Thymus (tissue), 11 donors: ENCODE measurements around the gene MRPS18A. TPM values are rescaled to one million over a fixed set of nuclear protein-coding genes. Genes with fewer than 3 reads are reported as not detected.

Experiments used
- DNase-seq, 9 donors: peaks; one replicate each; pipeline ENCODE4 v3.0.0-alpha.2; 2013; ENCODE audit warnings: low spot score in 9 of 9, low read depth in 6 of 9, missing footprints in 1 of 9
- H3K27ac ChIP-seq, 2 donors: one replicate each; pipeline ENCODE4 v1.5.1; 2013; ENCODE audit warnings: control low read depth in 1 of 2, low read depth in 1 of 2, low read length in 1 of 2, mild to moderate bottlenecking in 1 of 2, moderate library complexity in 1 of 2
- H3K27me3 ChIP-seq, 2 donors: one replicate each; pipeline ENCODE4 v1.5.1; 2013; ENCODE audit warnings: low read length in 1 of 2; ENCODE audit not compliant: control insufficient read depth in 2 of 2, insufficient read depth in 1 of 2
- H3K36me3 ChIP-seq, 2 donors: one replicate each; pipeline ENCODE4 v1.5.1; 2013; ENCODE audit warnings: low read length in 1 of 2, mild to moderate bottlenecking in 1 of 2, moderate library complexity in 1 of 2; ENCODE audit not compliant: control insufficient read depth in 2 of 2, insufficient read depth in 2 of 2
- H3K4me1 ChIP-seq, 2 donors: one replicate each; pipeline ENCODE4 v1.5.1; 2013; ENCODE audit warnings: low read length in 2 of 2; ENCODE audit not compliant: control insufficient read depth in 2 of 2, insufficient read depth in 2 of 2
- H3K4me3 ChIP-seq, 2 donors: one replicate each; pipeline ENCODE4 v1.5.1; 2013; ENCODE audit warnings: low read length in 2 of 2, control low read depth in 1 of 2, mild to moderate bottlenecking in 1 of 2
- H3K9me3 ChIP-seq, 2 donors: one replicate each; pipeline ENCODE4 v1.5.1; 2013; ENCODE audit warnings: low read length in 1 of 2, mild to moderate bottlenecking in 1 of 2; ENCODE audit not compliant: control insufficient read depth in 2 of 2, insufficient read depth in 1 of 2
- WGBS: extraction: QIAGEN DNeasy Blood & Tissue Kit; methylation state at CpG from one replicate; pipeline ENCODE4 v1.1.7; 2013; 5-methylcytosine and 5-hydroxymethylcytosine counted together
- polyA plus RNA-seq: library from polyadenylated mRNA; stranded (reverse); fragments of 200-250 nt; gene quantifications from one replicate; pipeline ENCODE4 v1.2.3, GENCODE V29; 2013
- total RNA-seq: library from RNA; stranded (reverse); fragments of 120-200 nt; gene quantifications from one replicate; pipeline ENCODE4 v1.2.4, GENCODE V29; 2013
- donor health status: healthy.

MRPS18A gene
- total and polyA plus RNA-seq, 2 donors, result 28.1 to 49.5 TPM

DNA sequence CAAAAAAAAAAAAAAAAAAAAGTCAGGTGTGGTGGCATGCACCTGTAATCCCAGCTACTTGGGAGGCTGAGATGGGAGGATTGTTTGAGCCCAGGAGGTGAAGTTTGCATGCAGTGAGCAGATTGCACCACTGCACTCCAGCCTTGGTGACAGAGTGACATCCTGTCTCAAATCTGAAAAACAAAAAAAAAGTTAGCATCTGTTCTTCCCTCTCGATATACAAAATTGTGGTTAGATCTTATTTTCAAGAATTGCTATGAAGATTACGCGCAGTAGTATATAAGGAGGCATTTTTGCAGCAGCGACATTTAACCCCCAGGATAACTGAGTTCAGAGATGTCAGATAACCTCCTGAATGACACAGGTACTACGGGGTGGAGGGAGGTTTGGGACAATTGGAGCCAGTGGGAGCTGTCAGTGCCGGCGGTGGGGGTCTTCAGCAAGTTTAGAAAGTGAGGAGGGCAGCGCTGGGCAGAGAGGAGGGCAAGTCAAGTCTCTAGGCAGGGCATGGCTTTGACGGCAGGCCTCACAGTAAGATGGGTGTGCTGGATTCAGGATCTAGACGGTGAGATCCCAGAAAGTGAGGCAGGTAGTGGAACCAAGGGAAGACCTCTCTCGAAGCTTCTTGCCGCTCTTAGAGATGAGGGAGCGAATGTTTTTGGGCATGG is 26.2 kb upstream of the MRPS18A start:
- Histone ChIP-seq H3K9me3 (no peaks in the 10 kb centered on the region), H3K4me1 (peaks cover 0 to 12% of the 10 kb centered on the region in 2 donors), H3K4me3 (no peak overlapping the region), H3K27ac (no peak overlapping the region), H3K36me3 (no peaks in the 10 kb centered on the region), H3K27me3 (peaks cover 0 to 2% of the 10 kb centered on the region in 2 donors)
- DNase-seq, result no peak
- 90% methylated on average over 13 of the region's 13 CpGs for WGBS

DNA sequence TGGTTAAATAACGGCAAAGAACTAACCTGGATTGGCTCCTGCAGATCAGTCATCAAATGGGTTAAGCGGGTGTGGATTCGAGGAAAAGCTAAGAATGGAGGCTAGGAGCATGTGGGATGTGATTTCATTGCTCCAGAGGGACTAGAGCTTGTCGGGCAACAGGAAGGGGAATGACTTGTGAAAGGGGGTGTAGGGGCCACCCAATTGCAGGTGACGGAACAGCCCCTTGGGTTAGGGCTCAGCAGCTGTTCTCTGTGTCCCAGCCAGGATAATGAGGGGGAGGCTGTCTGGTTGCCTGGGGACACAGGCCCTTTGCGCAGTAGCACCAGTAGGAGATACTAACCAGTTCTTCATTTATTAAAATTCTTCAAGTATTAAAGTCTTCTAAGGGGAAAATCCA is 25.0 kb upstream of the MRPS18A start:
- Histone ChIP-seq H3K9me3 (no peaks in the 10 kb centered on the region), H3K27me3 (peaks cover 0 to 2% of the 10 kb centered on the region in 2 donors), H3K4me1 (peaks cover 0 to 12% of the 10 kb centered on the region in 2 donors), H3K36me3 (no peaks in the 10 kb centered on the region), H3K4me3 (no peak overlapping the region), H3K27ac (no peak overlapping the region)
- WGBS, result 94% methylated on average over 6 of the region's 6 CpGs
- DNase-seq, result no peak

DNA sequence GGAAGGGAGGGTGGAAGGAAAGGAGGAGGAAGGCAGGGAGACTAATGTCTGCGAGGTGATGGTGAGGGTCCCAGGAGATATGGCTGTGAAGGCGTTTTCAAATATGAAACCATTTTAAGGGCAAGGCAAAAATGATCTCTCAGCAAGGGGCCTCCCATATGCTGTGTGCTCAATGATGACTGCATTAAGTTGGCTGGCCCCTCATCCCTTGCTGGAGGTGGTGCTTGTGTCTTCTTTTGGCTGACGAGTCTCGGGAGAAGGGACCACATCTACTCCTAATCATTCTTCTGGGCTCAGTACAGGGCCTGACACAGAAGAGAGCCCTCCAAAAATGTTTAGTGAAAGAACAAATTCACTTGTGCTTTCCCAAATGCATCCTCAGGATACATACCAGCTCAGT is 23.0 kb upstream of the MRPS18A start:
- no peaks in the 10 kb centered on the region for H3K9me3 ChIP-seq
- DNase-seq, result no peak
- H3K36me3 ChIP-seq, result no peaks in the 10 kb centered on the region
- no peaks in the 10 kb centered on the region for H3K27me3 ChIP-seq
- 95% methylated on average over 4 of the region's 4 CpGs for WGBS
- H3K4me1 ChIP-seq, result peaks cover 0 to 20% of the 10 kb centered on the region in 2 donors
- no peak overlapping the region for H3K27ac ChIP-seq
- no peak overlapping the region for H3K4me3 ChIP-seq

DNA sequence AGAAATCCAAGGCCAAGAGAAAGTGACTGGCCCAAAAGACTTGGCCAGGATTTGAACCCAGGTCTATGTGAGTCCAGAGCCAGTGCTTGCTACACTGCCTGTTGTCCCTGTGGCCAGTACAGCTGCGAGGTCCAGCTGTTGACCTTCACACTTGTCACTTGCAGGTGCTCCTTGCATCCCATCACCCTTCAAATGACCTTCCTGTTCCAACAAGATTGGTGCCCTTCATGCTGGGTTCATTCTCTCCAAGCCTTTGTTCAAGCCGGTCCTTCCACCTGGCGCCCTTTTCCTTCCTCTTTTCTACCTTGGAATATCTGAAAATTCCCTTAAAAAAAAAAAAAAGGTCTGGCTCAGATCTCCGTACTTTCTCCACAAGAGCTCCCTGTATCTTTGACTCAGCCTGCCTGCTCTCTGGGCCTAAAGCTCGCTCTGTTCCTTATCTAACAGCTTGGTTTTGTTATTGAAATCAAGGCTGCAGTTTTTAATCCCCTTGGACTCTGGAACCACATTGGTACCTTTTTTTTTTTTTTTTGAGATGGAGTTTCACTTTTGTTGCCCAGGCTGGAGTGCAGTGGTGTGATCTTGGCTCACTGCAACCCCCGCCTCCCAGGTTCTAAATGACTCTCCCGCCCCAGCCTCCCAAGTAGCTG is 22.2 kb upstream of the MRPS18A start:
- peaks cover 0 to 18% of the 10 kb centered on the region in 2 donors for H3K4me1 ChIP-seq
- no peak for DNase-seq

DNA sequence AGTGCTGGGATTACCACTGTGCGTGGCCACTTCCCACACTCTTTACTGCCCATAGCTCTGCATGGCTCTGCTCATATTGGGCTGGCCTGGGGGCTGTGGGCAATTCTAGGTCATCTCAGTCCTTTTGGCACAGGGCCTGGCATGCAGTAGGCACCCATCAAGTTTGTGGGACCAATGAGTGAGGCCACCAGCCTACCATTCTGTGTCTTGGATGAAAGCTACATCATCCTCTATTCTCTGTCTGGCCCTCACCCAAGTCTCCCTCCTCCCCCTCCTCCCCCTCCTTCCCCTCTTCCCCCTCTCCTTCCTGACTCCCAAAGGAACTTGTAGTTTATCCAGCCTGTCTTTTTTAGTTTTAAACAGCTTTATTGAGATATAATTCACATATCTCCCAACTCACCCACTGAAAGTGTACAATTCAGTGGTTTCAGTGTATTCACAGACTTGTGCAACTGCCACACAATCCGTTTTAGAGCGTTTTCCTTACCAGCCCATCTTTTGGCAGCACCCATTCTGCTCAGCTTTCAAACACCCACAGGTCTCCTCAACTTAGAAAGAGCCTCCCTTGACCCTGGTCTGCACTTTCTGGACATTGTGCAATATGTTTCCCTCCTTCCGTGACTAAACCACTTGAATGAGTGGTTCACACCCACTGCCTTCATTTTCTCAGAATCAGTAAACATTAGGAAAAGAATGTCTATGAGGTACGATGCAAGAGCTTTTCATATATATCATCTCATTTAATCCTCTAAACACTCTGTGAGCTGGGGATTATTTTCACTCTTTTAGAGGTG is 21.5 kb upstream of the MRPS18A start:
- no peaks in the 10 kb centered on the region for H3K9me3 ChIP-seq
- no peaks in the 10 kb centered on the region for H3K27me3 ChIP-seq
- no peak overlapping the region for H3K4me3 ChIP-seq
- no peak for DNase-seq
- H3K27ac ChIP-seq, result no peak overlapping the region
- H3K4me1 ChIP-seq, result peaks cover 0 to 18% of the 10 kb centered on the region in 2 donors
- WGBS, result 92% methylated on average over 5 of the region's 5 CpGs
- no peaks in the 10 kb centered on the region for H3K36me3 ChIP-seq

More for the DNA sequence above, 22.2 kb upstream of the MRPS18A start:
- H3K27me3 ChIP-seq, result no peaks in the 10 kb centered on the region
- H3K9me3 ChIP-seq, result no peaks in the 10 kb centered on the region
- no peak overlapping the region for H3K4me3 ChIP-seq
- no peaks in the 10 kb centered on the region for H3K36me3 ChIP-seq
- H3K27ac ChIP-seq, result no peak overlapping the region
- 93% methylated on average over 7 of the region's 7 CpGs for WGBS

DNA sequence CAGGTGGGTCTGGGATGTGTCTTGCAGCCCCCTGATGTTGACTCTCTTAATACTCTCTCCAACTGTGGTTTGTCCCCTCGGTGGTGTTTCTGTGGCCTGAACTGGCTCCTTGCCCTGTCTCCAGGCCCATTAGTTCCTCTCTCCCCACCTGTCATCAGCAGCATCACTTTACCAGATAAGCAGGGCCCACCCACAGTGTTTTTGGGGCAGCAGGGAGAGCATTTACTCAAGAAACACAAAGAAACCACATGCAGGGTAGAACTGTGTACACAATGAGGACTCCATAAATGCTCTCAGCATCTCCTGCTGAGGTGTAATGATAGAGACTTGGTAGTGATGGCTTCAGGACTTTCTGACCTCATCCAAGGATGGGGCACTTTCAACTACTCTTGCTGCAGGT is 20.2 kb upstream of the MRPS18A start:
- Histone ChIP-seq H3K27ac (no peak overlapping the region), H3K36me3 (no peaks in the 10 kb centered on the region)
- DNase-seq, result no peak

DNA sequence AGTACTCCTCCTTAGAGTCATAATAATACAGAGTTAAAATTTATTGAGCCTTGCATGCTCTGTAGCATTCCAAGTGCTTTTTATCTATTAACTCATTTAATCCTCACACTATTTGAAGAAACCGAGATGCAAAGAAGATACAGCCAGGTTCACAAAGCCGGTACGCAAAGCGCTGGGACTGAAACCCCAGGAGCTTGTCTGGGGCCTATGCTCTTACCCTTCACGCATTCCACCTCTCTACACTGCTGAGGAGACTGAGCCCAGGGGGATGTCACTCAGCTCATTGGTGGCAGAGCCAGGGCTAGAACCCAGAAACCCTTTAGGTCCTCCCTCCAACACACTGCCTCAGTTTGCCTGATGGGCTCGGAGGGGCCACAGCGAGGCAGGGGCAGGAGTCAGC is 19.7 kb upstream of the MRPS18A start:
- DNase-seq, result no peak
- no peak overlapping the region for H3K27ac ChIP-seq
- H3K27me3 ChIP-seq, result peaks cover 0 to 2% of the 10 kb centered on the region in 2 donors
- H3K36me3 ChIP-seq, result no peaks in the 10 kb centered on the region
- no peaks in the 10 kb centered on the region for H3K9me3 ChIP-seq
- H3K4me1 ChIP-seq, result peaks cover 0 to 20% of the 10 kb centered on the region in 2 donors
- no peak overlapping the region for H3K4me3 ChIP-seq
- WGBS, result over 99% methylated on average over 7 of the region's 7 CpGs

More for the DNA sequence above, 20.2 kb upstream of the MRPS18A start:
- H3K9me3 ChIP-seq, result no peaks in the 10 kb centered on the region
- peaks cover 0 to 18% of the 10 kb centered on the region in 2 donors for H3K4me1 ChIP-seq
- WGBS, result 34% methylated on average over 1 of the region's 1 CpG
- no peaks in the 10 kb centered on the region for H3K27me3 ChIP-seq
- no peak overlapping the region for H3K4me3 ChIP-seq

DNA sequence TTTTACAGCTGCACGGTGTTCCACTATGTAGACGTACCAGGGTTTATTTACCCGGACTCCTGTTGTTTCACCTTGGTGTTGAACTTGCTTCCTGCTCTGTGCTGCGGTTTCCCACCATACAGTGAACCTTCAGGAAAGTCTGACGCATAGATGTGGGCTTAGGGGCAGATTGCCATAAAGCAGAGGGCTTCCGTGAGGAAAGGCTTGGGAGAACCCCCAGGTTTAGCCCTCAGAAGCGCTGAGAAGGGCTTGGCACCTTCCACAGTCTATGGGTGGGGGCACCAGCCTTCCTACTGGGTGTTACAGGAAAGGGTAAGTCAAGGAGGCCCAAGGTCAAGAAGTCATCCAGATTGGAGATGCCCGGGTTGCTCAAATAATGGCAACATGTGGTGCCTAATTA is 19.2 kb upstream of the MRPS18A start:
- Histone ChIP-seq H3K27me3 (peaks cover 0 to 4% of the 10 kb centered on the region in 2 donors), H3K4me1 (peaks cover 0 to 22% of the 10 kb centered on the region in 2 donors), H3K27ac (peak overlapping the region in 1 of 2 donors; percentile 50), H3K9me3 (no peaks in the 10 kb centered on the region), H3K4me3 (no peak overlapping the region), H3K36me3 (no peaks in the 10 kb centered on the region)
- DNase-seq, result no peak
- 82% methylated on average over 8 of the region's 8 CpGs for WGBS

DNA sequence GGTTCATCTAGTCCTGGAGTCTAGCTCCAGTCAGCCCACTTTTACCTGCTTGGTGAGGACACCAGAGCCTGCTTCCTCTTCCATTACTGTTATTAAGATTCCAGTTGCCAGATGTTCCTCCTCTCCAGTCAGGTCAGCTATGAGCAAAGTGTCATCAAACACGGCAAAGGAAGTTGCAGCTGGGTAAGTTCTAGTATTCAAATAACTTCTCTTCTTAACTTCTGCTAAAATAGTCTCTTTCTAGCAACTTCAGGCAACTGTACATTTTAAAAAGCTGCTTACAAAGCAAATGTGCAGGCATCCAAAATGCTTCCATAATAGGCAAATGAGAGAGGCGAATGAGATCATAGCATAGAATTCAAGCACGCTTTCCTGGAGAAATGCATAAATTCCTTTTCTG is 18.4 kb upstream of the MRPS18A start:
- no peaks in the 10 kb centered on the region for H3K9me3 ChIP-seq
- H3K4me3 ChIP-seq, result no peak overlapping the region
- H3K27me3 ChIP-seq, result peaks cover 0 to 4% of the 10 kb centered on the region in 2 donors
- peak in 1 of 9 donors; percentile 39 for DNase-seq
- WGBS, result 60% methylated on average over 3 of the region's 3 CpGs
- H3K4me1 ChIP-seq, result peaks cover 0 to 22% of the 10 kb centered on the region in 2 donors
- peak overlapping the region in 1 of 2 donors; percentile 50 for H3K27ac ChIP-seq
- no peaks in the 10 kb centered on the region for H3K36me3 ChIP-seq
